H1 (cell line): ENCODE results near the gene COMMD6.

Experiments
- CTCF ChIP-seq, 3 experiments: IDR thresholded peaks; 1 replicate in 2 of 3; 2 replicates in 1 of 3; pipeline versions ENCODE4 v1.5.1 to v1.6.1; 2011; ENCODE audit warnings: low read length in 3 of 3, mild to moderate bottlenecking in 3 of 3, inconsistent platforms in 2 of 3, low read depth in 1 of 3, moderate library complexity in 1 of 3; ENCODE audit not compliant: insufficient read depth in 1 of 3; ENCODE audit errors: control extremely low read depth in 1 of 3
- FOSL1 ChIP-seq: IDR thresholded peaks from 2 replicates; pipeline ENCODE4 v1.6.1; 2011; ENCODE audit warnings: mild to moderate bottlenecking, low read depth, low read length, moderate library complexity; ENCODE audit not compliant: insufficient read depth
- POLR2A ChIP-seq, 2 experiments: IDR thresholded peaks; 1 replicate in 1 of 2; 2 replicates in 1 of 2; pipeline ENCODE4 v1.6.1; 2011; ENCODE audit warnings: low read depth in 2 of 2, low read length in 2 of 2, mild to moderate bottlenecking in 2 of 2; ENCODE audit errors: control extremely low read depth in 1 of 2
- POLR2AphosphoS5 ChIP-seq: IDR thresholded peaks from 2 replicates; pipeline ENCODE4 v1.6.1; 2011; ENCODE audit warnings: low read depth, low read length
- TAF1 ChIP-seq: IDR thresholded peaks from 2 replicates; pipeline ENCODE4 v1.6.1; 2011; ENCODE audit warnings: mild to moderate bottlenecking, low read depth, low read length

GRCh38 chr13:75549262-75550158 lies 11.9 kb upstream of the COMMD6 start, which contains the start of gene UCHL3:
- 0 out of 2 replicates have a peak, but pooled peaks have one; percentile 17 for TF ChIP-seq FOSL1
- peak; percentile 82 to 99 (median 98) for TF ChIP-seq CTCF (IDR thresholded peaks at IDR 0.05; ENCODE audit: control extremely low read depth in 1 of 3, insufficient read depth in 1 of 3, low read depth in 1 of 3, low read length in 3 of 3)
- TF ChIP-seq TAF1: peak; percentile 51; the same call in 1 of the 2 replicates
- peak in 1 of 2 experiments; percentile 46; a peak in 2 of 3 replicates for TF ChIP-seq POLR2A (IDR thresholded peaks at IDR 0.05; ENCODE audit: control extremely low read depth in 1 of 2, low read depth in 2 of 2, low read length in 2 of 2)
- TF ChIP-seq POLR2AphosphoS5: no peak; the same call in 1 of the 2 replicates
